Caki2 (cell line): ENCODE data around the gene SLC24A3. TPM values are rescaled to one million over a fixed set of nuclear protein-coding genes. Genes with fewer than 3 reads are reported as not detected.

Experiments used
- DNase-seq: peaks from one replicate; pipeline ENCODE4 v3.0.0-alpha.2; 2015; ENCODE audit warnings: low read depth
- in situ Hi-C: cut with HindIII; loops from 2 replicates; pipeline ENCODE4 v1.10.0; 2016; ENCODE audit warnings: low sequenced_read_pairs, low pct_unique_long_range_greater_than_20kb, mixed read lengths
- total RNA-seq: library from RNA; depleted of rRNA; stranded (reverse); fragments of >200 nt; shearing (Covaris generic); gene quantifications from 2 replicates; pipeline ENCODE4 v1.2.3, GENCODE V29; 2014; ENCODE audit warnings: low replicate concordance

Gene SLC24A3
- total RNA-seq, 1 experiment from 2014 or later = not detected

DNA sequence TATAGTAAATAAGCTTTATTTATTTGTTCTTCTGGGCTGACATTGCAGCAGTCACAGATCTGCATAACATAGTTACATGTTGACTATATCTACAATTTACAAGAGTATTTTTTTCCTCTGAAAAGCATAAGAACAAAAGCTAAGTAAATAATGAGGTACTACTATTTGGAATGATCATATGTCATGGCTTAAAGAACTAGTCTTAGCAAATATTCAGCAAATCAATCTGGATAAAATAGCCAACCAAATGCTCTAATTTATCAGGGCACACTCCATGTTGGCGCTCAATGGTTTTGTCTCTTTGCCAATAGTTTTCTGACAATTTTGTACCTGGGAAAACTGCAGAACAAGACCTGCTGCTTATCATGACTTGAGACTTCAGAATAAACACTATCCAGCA is 312.2 kb downstream of the SLC24A3 start:
- in situ Hi-C loops = no loop called here
- DNase-seq = no peak

DNA sequence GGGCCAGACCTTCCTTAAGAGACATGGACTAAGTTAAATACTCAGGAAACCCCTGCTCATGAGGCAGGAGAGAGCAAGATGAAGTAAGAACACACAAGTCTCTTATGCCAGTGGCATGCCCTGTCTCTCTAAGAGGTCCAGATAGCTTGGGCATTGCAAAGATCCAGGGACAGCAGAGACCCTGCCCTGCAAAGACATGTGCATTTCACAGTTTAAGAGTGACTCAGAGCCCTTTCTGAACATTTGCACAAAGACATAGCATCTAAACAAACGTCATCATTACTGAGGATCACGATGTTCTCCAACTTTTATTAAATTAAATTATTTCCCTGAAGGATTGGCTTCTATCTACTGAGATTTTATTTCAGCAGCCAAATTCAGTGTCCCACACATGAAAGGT is 315.1 kb downstream of the SLC24A3 start:
- in situ Hi-C loops = no loop called here
- no peak for DNase-seq

- DNase-seq = no peak
- in situ Hi-C loops = no loop called here
Observed at GRCh38 chr20:19528286-19529030, 316.0 kb downstream of the SLC24A3 start.

DNA sequence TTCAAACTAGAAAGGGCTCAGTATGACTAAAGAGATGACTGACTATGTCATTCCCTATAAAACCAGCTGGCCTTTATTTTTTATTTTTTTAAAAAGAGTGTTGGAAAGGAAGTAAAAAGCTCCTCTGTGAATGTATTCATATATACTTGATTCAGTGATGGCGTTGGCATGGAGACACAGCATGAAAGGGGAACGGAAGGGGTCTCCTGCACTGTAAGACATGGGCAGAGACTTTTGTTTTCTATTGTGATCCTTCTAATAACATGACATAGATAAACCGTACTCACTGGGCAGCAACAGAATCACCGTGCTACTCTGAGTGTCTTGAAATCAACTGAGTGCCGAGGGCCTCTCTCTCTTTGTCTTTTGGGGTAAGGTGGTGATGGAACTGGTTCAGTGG is 317.6 kb downstream of the SLC24A3 start:
- DNase-seq = no peak
- in situ Hi-C loops = no loop called here

GRCh38 chr20:19531446-19531845 is 319.0 kb downstream of the SLC24A3 start:
- DNase-seq = no peak
- in situ Hi-C loops = no loop called here

DNA sequence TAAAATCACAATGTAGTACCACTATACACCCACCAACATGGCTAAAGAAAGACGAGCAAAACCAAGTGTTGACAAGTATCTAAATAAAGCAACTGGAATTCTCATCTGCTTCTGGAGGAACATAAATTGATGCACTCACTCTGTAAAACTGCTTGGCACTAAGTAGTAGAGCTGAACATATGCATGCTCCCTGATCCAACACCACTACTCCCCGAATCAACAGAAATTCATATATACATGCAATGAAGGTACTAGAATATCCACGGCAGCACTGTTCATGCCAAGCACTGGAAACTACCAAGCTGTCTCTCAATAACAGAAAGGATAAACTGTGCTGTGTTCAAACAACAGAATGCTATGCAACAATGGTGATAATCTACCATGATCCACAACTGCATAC is 326.1 kb downstream of the SLC24A3 start:
- DNase-seq = no peak
- in situ Hi-C loops = no loop called here

DNA sequence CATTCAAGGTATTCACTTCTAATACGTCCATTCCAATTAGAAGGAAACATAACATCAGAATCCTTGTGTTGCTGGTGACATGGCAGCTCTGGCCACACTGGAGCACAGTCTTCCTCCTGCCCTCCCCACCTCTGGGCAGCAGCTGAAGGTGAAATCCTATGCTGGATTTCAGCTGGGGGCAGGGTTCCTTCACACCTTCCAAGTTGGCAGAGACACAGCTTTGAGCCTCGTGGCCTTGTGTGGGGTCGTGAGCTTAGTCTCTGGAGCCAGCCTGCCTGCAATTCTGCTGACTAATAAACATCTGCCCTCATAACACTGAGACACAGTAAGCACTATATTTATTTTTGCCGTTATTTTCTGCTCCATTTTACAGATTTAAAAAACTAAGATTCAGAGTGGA is 326.7 kb downstream of the SLC24A3 start:
- no peak for DNase-seq
- in situ Hi-C loops = no loop called here

DNA sequence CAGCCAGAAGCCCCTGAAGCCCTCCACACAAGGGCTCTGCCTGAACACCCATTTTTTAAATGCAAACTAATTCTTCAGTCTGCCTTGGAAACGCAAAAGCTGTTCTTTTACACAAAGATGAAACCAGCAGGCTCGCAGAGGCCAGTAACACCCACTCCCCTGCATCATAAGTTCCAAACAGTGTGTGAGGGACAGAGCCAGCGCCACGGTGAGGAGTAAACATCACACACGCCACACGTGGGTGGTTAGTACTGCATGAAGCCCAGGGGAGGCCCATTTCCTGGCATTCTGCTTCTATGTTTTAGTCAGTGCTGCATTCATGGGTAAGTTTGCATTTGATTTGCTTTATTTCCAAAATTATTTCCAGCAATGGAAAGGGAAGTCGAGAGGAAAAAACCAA is 327.9 kb downstream of the SLC24A3 start:
- DNase-seq = no peak

DNA sequence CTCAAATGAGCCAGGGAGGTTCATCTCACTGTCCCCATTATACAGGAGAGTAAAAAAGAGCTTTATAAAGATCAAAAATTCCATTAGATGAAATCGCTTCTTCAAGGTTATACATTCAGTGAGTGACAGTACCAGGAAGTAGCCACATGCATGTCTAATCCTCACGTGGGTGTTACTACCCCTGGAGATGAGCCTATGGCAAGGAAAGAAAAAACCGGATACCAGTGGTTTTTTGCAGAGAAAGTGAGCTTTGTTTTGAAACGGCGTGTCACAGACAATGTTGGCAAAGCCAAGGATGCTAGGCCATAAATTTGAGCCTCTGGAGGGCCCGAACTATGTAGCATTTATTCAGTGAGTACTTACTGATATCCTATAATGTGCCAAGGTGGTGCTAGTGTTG is 330.7 kb downstream of the SLC24A3 start:
- DNase-seq = no peak
- in situ Hi-C loops = no loop called here

More for the DNA sequence above, 327.9 kb downstream of the SLC24A3 start:
- in situ Hi-C loops = no loop called here

- DNase-seq = no peak
- in situ Hi-C loops = no loop called here
Observed at GRCh38 chr20:19544684-19545083, 332.2 kb downstream of the SLC24A3 start.

DNA sequence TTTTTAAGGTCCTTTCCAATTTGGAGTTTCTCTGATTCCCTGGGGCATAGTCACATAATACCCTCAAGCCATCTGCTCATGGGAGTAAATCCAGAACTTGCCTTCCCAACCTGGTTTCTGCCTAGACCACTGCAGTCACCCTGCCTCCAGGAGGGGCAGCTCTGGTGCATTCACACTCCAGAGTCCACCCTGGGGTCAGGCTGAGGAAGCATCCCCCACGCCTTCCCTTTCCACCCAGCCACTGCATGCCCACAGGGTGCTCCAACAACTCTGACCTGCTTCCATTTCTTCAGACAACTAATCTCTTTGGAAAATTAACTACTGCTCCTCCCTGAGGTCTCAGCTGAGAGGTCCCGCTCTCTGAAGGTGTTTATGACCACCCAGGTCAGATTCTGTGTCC is 334.2 kb downstream of the SLC24A3 start:
- in situ Hi-C loops = no loop called here
- no peak for DNase-seq

- DNase-seq = no peak
- in situ Hi-C loops = no loop called here
Observed at GRCh38 chr20:19547547-19547946, 335.1 kb downstream of the SLC24A3 start.

- no peak for DNase-seq
- in situ Hi-C loops = no loop called here
Observed at GRCh38 chr20:19549896-19550295, 337.5 kb downstream of the SLC24A3 start.

DNA sequence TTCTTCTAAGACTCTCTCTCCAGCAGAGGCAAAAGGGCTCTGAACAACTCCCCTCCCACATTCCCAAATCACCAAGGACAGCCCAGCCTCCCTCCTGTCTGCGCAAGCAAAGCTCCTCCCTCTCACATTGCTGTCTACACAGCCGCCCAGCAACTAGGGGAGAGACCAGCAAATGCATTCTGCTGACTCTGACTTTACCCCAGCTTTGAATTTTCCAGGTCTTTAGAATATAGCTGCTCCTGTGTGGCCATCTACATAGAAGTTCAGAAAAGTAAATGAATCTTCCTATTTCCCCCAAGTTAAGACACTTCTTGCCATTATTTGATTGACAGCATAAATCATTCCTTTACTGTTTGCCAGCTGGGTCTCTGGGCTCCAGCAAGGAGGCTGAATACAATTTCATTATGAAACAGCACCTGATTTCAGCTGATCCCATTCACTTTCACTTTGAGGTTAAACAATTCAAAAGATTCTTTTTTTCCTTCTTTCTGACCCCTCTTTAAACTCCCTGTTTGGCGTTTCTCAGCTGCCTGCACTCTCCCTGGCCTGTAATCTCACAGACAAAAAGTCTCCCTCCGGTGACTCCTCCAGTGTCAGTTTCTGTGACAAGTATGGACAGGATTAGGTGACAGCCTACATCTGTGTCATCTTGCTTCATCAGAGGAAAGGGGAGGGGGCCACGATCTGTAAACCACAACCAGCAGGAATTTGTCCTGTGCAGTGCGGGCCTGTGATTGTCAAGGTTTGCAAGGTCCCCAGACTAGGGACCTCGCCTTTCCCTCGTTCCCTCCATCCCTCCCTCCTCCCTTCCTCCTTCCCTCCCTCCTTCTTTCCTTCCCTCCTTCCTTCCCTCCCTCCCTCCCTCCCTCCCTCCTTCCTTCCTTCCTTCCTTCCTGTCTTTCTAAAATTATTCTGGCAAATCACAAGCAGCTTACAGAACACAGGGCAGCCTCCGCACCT is 340.1 kb downstream of the SLC24A3 start:
- in situ Hi-C loops = no loop called here
- DNase-seq = no peak

DNA sequence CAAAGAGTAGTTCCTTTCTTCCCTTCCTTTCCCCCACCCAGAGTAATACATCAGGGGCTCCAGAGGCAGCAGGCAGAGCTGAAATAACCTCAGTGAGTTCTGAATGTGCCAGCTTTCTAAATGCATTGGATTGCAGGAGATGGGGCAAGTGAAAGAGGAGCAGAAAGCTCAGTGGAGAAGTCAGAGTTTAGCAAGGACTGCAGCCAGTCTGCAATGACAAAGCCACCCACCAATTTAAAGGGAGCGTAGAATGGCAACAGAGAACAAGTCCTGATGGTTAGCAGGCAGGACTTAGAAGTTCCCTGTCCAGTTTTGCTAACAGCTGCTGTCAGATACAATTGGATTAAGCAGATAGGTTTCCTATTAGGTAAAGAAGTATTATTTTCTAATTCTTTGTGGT is 342.2 kb downstream of the SLC24A3 start:
- no peak for DNase-seq
- in situ Hi-C loops = no loop called here

DNA sequence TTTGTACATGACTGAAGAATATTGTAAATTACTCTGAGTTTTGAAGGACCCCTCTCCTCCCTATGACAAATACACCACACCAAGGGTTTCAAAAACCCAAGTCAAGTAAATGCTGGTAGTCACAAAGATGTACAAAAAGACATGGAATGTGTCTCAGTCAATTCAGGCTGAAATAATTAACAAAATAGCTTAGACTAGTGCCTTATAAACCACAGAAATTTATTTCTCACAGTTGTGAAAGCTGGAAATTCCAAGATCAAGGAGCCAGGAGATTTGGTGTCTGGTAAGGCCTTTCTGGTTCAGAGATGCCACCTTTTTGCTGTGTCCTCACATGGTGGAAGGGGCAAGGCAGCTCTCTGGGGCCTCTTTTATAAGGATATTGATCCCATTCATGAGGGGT is 343.3 kb downstream of the SLC24A3 start:
- in situ Hi-C loops = no loop called here

DNA sequence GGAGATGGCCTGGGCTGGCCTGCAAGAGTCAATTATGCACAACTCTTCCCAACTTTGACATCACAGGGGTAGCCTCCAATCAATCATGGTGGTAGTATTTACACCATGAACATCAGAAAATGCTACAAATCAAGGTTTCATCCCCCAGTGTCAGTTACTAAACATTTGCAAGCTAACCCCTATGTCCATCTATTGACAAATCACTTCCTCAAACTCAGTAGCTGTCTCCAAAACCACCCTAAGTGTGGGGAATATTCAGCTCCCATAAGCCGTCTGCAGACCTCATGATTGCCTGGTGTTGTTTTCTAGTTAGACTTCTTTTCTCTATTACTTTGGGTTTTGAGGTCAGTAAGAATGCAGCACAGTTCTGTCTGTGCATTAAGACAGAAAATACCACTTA is 344.8 kb downstream of the SLC24A3 start:
- DNase-seq = no peak
- in situ Hi-C loops = no loop called here

More for the DNA sequence above, 343.3 kb downstream of the SLC24A3 start:
- no peak for DNase-seq

DNA sequence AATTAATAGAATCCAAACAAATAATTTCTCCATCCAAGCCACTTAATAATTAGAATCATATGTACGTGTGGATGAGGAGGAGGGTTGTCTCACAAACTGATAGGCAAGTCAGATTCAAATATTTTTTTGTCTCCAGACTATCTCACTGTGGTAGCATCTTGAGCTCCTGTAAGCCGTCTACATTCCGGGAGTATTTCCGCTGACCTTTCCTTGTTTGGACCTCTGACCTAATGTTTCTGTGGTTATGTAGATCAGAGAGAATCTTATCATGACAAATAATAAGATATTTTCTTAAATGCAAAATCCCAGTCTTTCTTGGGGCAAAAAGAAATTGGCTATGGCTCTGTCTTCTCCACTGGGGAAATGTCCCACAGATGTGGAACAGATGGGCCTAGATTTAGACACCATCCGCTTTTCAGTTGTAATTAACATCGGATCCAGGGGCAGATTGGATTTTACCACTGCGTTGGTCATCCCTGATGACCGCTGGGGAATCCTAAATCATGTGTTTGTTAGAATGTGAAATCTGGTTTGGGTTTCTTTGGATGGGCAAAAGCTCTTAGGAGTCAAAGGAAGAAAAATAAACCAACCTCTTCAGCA is 348.5 kb downstream of the SLC24A3 start:
- DNase-seq = no peak
- in situ Hi-C loops = no loop called here

GRCh38 chr20:19562426-19562825 is 350.0 kb downstream of the SLC24A3 start:
- in situ Hi-C loops = no loop called here
- no peak for DNase-seq
